GM21367 (cell line): ENCODE measurements around the gene CISD1.

Experiments
- ATAC-seq: cut with Tn5 transposase; IDR thresholded peaks from one replicate; pipeline ENCODE4 v1.9.1; 2021; ENCODE audit not compliant: unreplicated experiment

Gene CISD1

GRCh38 chr10:58265249-58265648 is 3.7 kb upstream of the CISD1 start:
- ATAC-seq = no peak

- peak; percentile 18 for ATAC-seq
Measured at GRCh38 chr10:58266003-58266825, 2.7 kb upstream of the CISD1 start.

GRCh38 chr10:58266826-58267712 is 1.9 kb upstream of the CISD1 start:
- ATAC-seq = no peak

- peak; percentile 57 for ATAC-seq
Measured at GRCh38 chr10:58267713-58268453, 1.1 kb upstream of the CISD1 start, which contains the start of gene IPMK. TSS of gene IPMK (minus strand) at chr10:58267894. CDS start at chr10:58267611, 283 bp downstream.

GRCh38 chr10:58268454-58268945 is 462 bp upstream of the CISD1 start:
- ATAC-seq = peak; percentile 0

- no peak for ATAC-seq
Measured at GRCh38 chr10:58269782-58270290, 874 bp downstream of the CISD1 start.

GRCh38 chr10:58275261-58275660 is 6.3 kb downstream of the CISD1 start:
- ATAC-seq = no peak

- ATAC-seq = no peak
Measured at GRCh38 chr10:58275908-58276307, 6.9 kb downstream of the CISD1 start.

- ATAC-seq = no peak
Measured at GRCh38 chr10:58278274-58278961, 9.5 kb downstream of the CISD1 start.

- ATAC-seq = no peak
Measured at GRCh38 chr10:58278962-58279307, 10.0 kb downstream of the CISD1 start.

- no peak for ATAC-seq
Measured at GRCh38 chr10:58280477-58280876, 11.5 kb downstream of the CISD1 start.

- no peak for ATAC-seq
Measured at GRCh38 chr10:58281092-58281752, 12.3 kb downstream of the CISD1 start.

- peak; percentile 99 for ATAC-seq
Measured at GRCh38 chr10:58282615-58283014, 13.7 kb downstream of the CISD1 start.

- ATAC-seq = peak; percentile 93
Measured at GRCh38 chr10:58291538-58292174, 22.7 kb downstream of the CISD1 start.

GRCh38 chr10:58293989-58294388 is 25.0 kb downstream of the CISD1 start:
- no peak for ATAC-seq

GRCh38 chr10:58299580-58299979 is 30.6 kb downstream of the CISD1 start:
- ATAC-seq = peak; percentile 95

- ATAC-seq = no peak
Measured at GRCh38 chr10:58300676-58301075, 31.7 kb downstream of the CISD1 start.

GRCh38 chr10:58302254-58302653 is 33.3 kb downstream of the CISD1 start:
- ATAC-seq = no peak

- no peak for ATAC-seq
Measured at GRCh38 chr10:58304099-58304633, 35.2 kb downstream of the CISD1 start.
